ENCODE results near the gene SPHKAP. TPM values are rescaled to one million over a fixed set of nuclear protein-coding genes. Genes with fewer than 3 reads are reported as not detected.

The SPHKAP gene
- total and polyA plus RNA-seq, 8 donors, result 0.18 to 1.8 (median 1.4) TPM; not detected in 1

GRCh38 chr2:228017784-228018183 is 163.7 kb downstream of the SPHKAP start:
- Histone ChIP-seq H3K9me3 (peaks cover 0 to 2% of the 10 kb centered on the region in 2 donors), H3K4me1 (no peaks in the 10 kb centered on the region), H3K4me3 (no peak overlapping the region), H3K27ac (no peak overlapping the region), H3K36me3 (no peaks in the 10 kb centered on the region), H3K27me3 (no peaks in the 10 kb centered on the region)
- intact Hi-C loops (cut with DNase I), result no loop called here
- no peak for ATAC-seq
- TF ChIP-seq, protein P1, sequence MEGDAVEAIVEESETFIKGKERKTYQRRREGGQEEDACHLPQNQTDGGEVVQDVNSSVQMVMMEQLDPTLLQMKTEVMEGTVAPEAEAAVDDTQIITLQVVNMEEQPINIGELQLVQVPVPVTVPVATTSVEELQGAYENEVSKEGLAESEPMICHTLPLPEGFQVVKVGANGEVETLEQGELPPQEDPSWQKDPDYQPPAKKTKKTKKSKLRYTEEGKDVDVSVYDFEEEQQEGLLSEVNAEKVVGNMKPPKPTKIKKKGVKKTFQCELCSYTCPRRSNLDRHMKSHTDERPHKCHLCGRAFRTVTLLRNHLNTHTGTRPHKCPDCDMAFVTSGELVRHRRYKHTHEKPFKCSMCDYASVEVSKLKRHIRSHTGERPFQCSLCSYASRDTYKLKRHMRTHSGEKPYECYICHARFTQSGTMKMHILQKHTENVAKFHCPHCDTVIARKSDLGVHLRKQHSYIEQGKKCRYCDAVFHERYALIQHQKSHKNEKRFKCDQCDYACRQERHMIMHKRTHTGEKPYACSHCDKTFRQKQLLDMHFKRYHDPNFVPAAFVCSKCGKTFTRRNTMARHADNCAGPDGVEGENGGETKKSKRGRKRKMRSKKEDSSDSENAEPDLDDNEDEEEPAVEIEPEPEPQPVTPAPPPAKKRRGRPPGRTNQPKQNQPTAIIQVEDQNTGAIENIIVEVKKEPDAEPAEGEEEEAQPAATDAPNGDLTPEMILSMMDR (IDR thresholded peaks at IDR 0.05), result no peak
- no peak for DNase-seq

DNA sequence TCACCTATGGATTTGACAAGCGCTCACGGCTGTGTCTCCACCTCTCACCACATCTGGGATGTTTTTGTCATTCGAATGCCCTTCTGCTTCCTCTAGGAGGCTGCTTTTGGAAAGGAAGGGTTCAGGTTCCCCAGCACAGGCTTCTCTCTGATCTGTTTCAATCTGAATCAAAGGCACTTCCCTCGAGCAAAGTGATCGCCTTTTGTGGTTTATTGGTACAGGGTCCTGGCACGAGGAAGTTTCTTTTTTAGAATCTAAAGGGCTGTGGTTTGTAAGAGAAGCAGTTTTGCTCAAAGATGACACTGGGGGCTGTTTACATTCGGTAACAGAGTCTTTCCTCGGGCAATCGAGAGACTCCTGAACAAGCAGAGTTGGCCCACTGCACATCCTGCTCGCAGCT is 165.1 kb downstream of the SPHKAP start:
- intact Hi-C loops (cut with DNase I), result no loop called here
- Histone ChIP-seq H3K36me3 (no peaks in the 10 kb centered on the region), H3K4me3 (no peak overlapping the region), H3K27ac (no peak overlapping the region), H3K4me1 (no peaks in the 10 kb centered on the region), H3K9me3 (peaks cover 0 to 2% of the 10 kb centered on the region in 2 donors), H3K27me3 (no peaks in the 10 kb centered on the region)
- TF ChIP-seq, protein P1 (IDR thresholded peaks at IDR 0.05), result no peak
- DNase-seq (no peak), ATAC-seq (no peak)

DNA sequence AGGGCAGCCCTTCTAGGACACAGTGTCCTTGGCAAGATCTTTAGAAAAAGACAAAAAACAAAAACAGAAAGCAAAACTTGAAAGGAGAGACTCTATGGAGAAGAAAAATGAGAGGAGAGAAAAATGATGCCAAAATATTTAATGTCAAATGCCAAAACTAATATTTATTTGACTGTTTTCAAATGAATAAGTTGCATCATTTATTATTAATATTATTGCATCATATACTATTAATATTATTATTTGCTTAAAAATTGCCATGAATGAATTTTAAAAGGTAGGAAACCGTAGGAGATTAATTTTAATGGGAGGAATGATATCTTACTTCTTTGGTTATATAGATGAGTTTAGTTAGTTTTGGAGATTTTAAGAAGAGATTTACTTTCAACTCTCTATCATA is 165.7 kb downstream of the SPHKAP start:
- Histone ChIP-seq H3K4me3 (no peak overlapping the region), H3K9me3 (peaks cover 0 to 2% of the 10 kb centered on the region in 2 donors), H3K36me3 (no peaks in the 10 kb centered on the region), H3K4me1 (no peaks in the 10 kb centered on the region), H3K27me3 (no peaks in the 10 kb centered on the region), H3K27ac (no peak overlapping the region)
- TF ChIP-seq, protein P1 (IDR thresholded peaks at IDR 0.05), result no peak
- no peak for DNase-seq
- intact Hi-C loops (cut with DNase I), result no loop called here
- ATAC-seq, result no peak

- no peaks in the 10 kb centered on the region for H3K4me1 ChIP-seq
- ATAC-seq (no peak), DNase-seq (no peak)
- no peaks in the 10 kb centered on the region for H3K9me3 ChIP-seq
- no peak overlapping the region for H3K4me3 ChIP-seq
- TF ChIP-seq, protein P1 (IDR thresholded peaks at IDR 0.05), result no peak
- intact Hi-C loops (cut with DNase I), result no loop called here
- H3K27me3 ChIP-seq, result no peaks in the 10 kb centered on the region
- H3K27ac ChIP-seq, result no peak overlapping the region
- no peaks in the 10 kb centered on the region for H3K36me3 ChIP-seq
Observed at GRCh38 chr2:227996366-227996765, 185.1 kb downstream of the SPHKAP start.

GRCh38 chr2:227990937-227991336 is 190.6 kb downstream of the SPHKAP start:
- no peak overlapping the region for H3K27ac ChIP-seq
- H3K9me3 ChIP-seq, result no peaks in the 10 kb centered on the region
- no peak overlapping the region for H3K4me3 ChIP-seq
- TF ChIP-seq, protein P1 (IDR thresholded peaks at IDR 0.05), result no peak
- no peaks in the 10 kb centered on the region for H3K4me1 ChIP-seq
- no peaks in the 10 kb centered on the region for H3K36me3 ChIP-seq
- no peaks in the 10 kb centered on the region for H3K27me3 ChIP-seq
- intact Hi-C loops (cut with DNase I), result no loop called here
- ATAC-seq (no peak), DNase-seq (no peak)

Data from left lung (tissue), 10 donors.